ENCODE measurements around the gene GON7.
A peak's percentile ranks its signal among the peaks of the same experiment; 100 is the strongest.

Gene GON7

DNA sequence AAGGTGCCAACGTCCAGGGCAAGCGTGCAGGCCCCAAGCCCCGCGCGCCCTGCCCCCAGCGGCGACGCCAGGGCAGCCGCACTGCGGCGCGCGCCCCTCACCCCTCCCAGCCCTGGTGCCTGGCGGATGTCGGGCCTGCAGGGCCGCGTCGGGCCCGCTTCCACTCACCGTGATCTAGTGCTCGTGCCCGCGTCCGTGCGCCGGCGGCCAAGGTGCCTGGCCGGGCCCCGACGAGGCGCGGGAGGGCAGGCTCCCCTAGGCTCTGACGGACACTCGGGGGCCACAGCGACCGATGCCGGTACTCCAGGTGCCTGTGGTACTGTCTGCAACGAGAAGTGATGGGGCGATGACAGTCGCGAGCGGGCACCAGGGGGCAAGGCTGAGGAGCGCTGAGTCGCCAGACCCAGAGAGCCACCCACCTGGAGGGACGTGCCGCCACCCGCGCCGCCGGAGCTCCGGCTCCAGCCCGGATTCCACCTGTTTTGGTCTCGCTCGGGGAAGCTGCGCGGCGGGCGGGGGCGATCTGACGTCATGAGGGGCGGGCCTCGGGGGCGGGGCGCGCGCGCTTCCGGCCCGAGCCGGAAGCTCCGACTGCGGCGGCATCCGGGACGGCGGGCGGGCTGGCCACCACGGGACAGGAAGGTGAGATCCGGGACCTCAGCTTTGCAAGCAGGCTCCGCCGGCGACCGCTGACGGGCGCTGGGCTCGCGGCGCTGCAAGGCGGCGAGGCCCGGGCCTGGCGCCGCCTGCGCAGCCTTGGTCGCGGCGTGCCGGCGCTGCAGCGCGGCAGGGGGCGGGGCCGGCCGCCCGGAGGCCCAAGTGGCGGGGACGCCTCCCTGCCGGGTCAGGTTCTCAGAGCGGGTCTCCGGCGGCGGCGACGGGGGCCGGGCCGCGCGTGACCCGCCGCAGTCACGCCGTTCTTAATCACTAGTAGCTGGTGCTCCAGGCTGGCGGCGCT is 22.2 kb downstream of the GON7 start, which contains the start of the genes LYSET and MOAP1:
TSS of gene LYSET (plus strand) at position 927 of the 958 bp plus-strand sequence. CDS start 89 bp downstream, outside the sequence.
TSS of gene MOAP1 (minus strand) at position 507 of the 958 bp plus-strand sequence. CDS start 655 bp downstream, outside the sequence.
- TF ChIP-seq TEAD4 (IDR thresholded peaks at IDR 0.05) (no peak; the same call in 1 of the 2 replicates), RAD21 (IDR thresholded peaks at IDR 0.05; ENCODE audit: low read depth) (no peak), ZBTB7A (IDR thresholded peaks at IDR 0.05; ENCODE audit: low read depth) (peak; percentile 77), CREB1 (IDR thresholded peaks at IDR 0.05; ENCODE audit: low read depth) (peak; percentile 45; the same call in 1 of the 2 replicates), NFIC (IDR thresholded peaks at IDR 0.05) (no peak), TCF12 (IDR thresholded peaks at IDR 0.05; ENCODE audit: low read depth) (0 out of 2 replicates have a peak, but pooled peaks have one; percentile 21), CEBPB (IDR thresholded peaks at IDR 0.05) (no peak), FOXM1 (IDR thresholded peaks at IDR 0.05; ENCODE audit: borderline replicate concordance, low read depth) (no peak), EP300 (IDR thresholded peaks at IDR 0.05; ENCODE audit: borderline replicate concordance) (no peak), TAF1 (IDR thresholded peaks at IDR 0.05; ENCODE audit: low read depth) (peak; percentile 80; the same call in 1 of the 2 replicates), YY1 (IDR thresholded peaks at IDR 0.05; ENCODE audit: low read depth) (peak; percentile 7; the same call in 1 of the 2 replicates), EGR1 (IDR thresholded peaks at IDR 0.05) (peak; percentile 43; the same call in 1 of the 2 replicates)
- TF ChIP-seq, protein P1, sequence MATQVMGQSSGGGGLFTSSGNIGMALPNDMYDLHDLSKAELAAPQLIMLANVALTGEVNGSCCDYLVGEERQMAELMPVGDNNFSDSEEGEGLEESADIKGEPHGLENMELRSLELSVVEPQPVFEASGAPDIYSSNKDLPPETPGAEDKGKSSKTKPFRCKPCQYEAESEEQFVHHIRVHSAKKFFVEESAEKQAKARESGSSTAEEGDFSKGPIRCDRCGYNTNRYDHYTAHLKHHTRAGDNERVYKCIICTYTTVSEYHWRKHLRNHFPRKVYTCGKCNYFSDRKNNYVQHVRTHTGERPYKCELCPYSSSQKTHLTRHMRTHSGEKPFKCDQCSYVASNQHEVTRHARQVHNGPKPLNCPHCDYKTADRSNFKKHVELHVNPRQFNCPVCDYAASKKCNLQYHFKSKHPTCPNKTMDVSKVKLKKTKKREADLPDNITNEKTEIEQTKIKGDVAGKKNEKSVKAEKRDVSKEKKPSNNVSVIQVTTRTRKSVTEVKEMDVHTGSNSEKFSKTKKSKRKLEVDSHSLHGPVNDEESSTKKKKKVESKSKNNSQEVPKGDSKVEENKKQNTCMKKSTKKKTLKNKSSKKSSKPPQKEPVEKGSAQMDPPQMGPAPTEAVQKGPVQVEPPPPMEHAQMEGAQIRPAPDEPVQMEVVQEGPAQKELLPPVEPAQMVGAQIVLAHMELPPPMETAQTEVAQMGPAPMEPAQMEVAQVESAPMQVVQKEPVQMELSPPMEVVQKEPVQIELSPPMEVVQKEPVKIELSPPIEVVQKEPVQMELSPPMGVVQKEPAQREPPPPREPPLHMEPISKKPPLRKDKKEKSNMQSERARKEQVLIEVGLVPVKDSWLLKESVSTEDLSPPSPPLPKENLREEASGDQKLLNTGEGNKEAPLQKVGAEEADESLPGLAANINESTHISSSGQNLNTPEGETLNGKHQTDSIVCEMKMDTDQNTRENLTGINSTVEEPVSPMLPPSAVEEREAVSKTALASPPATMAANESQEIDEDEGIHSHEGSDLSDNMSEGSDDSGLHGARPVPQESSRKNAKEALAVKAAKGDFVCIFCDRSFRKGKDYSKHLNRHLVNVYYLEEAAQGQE (IDR thresholded peaks at IDR 0.05; ENCODE audit: low read depth) = no peak
- TF ChIP-seq, protein P2, sequence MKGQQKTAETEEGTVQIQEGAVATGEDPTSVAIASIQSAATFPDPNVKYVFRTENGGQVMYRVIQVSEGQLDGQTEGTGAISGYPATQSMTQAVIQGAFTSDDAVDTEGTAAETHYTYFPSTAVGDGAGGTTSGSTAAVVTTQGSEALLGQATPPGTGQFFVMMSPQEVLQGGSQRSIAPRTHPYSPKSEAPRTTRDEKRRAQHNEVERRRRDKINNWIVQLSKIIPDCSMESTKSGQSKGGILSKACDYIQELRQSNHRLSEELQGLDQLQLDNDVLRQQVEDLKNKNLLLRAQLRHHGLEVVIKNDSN (IDR thresholded peaks at IDR 0.05) = peak; percentile 3; the same call in 1 of the 2 replicates
- TF ChIP-seq, protein P3, sequence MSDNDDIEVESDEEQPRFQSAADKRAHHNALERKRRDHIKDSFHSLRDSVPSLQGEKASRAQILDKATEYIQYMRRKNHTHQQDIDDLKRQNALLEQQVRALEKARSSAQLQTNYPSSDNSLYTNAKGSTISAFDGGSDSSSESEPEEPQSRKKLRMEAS (IDR thresholded peaks at IDR 0.05) = peak; percentile 50

DNA sequence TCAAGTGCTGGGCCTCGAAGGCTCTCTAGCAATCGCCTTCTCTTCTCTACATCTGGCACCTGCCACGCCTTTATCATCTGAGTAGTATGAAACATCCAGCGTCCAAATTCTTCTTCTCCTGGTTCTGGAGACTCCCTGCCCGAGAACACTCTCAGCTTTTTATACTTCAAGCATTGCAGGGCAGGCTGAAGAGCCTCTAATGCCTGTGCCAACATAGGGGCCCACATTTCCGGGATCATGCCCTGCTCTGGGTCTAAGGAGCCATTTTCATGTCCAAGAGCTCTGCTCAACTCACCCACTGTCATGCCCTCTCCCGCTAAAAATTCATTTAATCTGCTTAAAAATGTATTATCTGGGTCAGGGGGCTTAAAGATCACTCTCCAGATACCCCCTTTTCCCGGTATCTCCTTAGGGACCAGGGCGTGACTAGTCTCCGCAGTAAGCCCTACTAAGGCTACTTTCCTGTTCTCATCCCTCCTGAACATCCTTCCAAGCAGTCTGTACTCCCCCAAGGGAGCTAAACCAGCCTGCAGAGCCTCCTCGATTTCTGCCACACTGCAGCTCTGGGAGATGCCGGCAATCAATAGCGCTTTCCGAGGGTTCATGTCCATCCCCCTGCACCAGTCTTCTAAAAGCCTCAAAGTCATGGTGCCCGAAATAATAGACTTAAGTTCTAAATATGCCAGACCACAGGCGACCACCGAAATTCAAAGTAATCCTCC is 23.1 kb downstream of the GON7 start:
- no peak for TF ChIP-seq EGR1 (IDR thresholded peaks at IDR 0.05)
- TF ChIP-seq CREB1 (IDR thresholded peaks at IDR 0.05; ENCODE audit: low read depth) = no peak
- TF ChIP-seq TEAD4 (IDR thresholded peaks at IDR 0.05) = no peak

DNA sequence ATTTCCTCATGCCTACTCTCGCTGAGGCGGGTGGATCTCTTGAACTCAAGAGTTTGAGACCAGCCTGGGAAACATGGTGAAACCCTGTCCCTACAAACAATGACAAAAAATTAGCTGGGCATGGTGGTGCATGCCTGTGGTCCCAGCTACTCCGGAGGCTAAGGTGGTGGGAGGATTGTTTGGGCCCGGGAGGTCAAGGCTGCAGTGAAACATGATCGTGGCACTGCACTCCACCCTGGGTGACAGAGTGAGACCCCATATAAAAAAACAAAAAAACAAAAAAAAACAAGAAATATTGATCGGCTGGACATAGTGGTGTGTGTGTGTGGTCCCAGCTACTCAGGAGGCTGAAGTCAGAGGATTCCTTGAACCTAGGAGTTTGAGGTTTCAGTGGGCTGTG is 31.4 kb downstream of the GON7 start:
- TF ChIP-seq RAD21 (IDR thresholded peaks at IDR 0.05; ENCODE audit: low read depth) = no peak
- TF ChIP-seq TEAD4 (IDR thresholded peaks at IDR 0.05) = no peak
- TF ChIP-seq, protein P2 (IDR thresholded peaks at IDR 0.05) = no peak
- TF ChIP-seq YY1 (IDR thresholded peaks at IDR 0.05; ENCODE audit: low read depth) = no peak
- TF ChIP-seq NFIC (IDR thresholded peaks at IDR 0.05) = no peak
- TF ChIP-seq TAF1 (IDR thresholded peaks at IDR 0.05; ENCODE audit: low read depth) = no peak
- TF ChIP-seq, protein P3 (IDR thresholded peaks at IDR 0.05) = no peak
- no peak for TF ChIP-seq EP300 (IDR thresholded peaks at IDR 0.05; ENCODE audit: borderline replicate concordance)
- no peak for TF ChIP-seq ZBTB7A (IDR thresholded peaks at IDR 0.05; ENCODE audit: low read depth)
- TF ChIP-seq CREB1 (IDR thresholded peaks at IDR 0.05; ENCODE audit: low read depth) = no peak
- no peak for TF ChIP-seq TCF12 (IDR thresholded peaks at IDR 0.05; ENCODE audit: low read depth)
- TF ChIP-seq CEBPB (IDR thresholded peaks at IDR 0.05) = no peak
- TF ChIP-seq FOXM1 (IDR thresholded peaks at IDR 0.05; ENCODE audit: borderline replicate concordance, low read depth) = no peak
- TF ChIP-seq EGR1 (IDR thresholded peaks at IDR 0.05) = no peak
- TF ChIP-seq, protein P1 (IDR thresholded peaks at IDR 0.05; ENCODE audit: low read depth) = no peak

DNA sequence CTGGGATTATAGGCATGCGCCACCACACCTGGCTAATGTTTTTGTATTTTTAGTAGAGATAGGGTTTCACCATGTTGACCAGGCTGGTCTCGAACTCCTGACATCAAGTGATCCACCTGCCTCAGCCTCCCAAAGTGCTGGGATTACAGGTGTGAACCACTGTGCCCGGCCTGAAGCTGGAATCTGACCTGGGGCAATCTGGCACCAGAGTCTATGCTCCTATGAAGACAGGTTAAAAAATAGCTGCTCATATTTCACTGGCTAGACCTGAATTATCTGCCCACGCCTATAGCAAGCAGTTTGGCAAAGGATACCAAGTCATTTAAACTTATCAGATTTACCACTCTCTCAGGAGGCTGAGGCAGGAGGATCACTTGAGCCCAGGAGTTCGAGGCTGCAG is 32.1 kb downstream of the GON7 start:
- TF ChIP-seq EGR1 (IDR thresholded peaks at IDR 0.05) = 0 out of 2 replicates have a peak, but pooled peaks have one; percentile 15

DNA sequence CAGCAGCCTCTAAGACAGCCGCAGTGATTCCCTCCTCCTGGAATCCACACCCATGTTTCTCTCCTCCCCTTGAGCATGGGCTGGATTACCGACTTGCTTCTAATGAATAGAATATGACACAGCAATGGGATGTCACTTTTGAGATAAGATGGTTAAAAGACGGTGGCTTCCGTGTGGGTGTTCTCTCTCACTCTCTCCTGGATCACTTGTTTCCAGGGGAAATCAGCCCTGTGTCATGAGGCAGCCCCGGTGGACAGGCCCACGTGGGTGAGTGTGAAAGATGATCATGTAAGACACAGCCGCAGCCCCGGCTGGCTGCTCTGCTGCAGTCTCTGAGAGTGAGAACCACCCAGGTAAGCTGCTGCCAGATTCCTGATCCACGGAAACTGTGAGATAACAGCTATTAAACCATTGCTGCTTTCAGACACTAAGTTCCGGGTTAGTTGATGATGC is 32.9 kb downstream of the GON7 start:
- TF ChIP-seq CREB1 (IDR thresholded peaks at IDR 0.05; ENCODE audit: low read depth) = no peak
- TF ChIP-seq, protein P1 (IDR thresholded peaks at IDR 0.05; ENCODE audit: low read depth) = no peak
- TF ChIP-seq TCF12 (IDR thresholded peaks at IDR 0.05; ENCODE audit: low read depth) = no peak
- TF ChIP-seq NFIC (IDR thresholded peaks at IDR 0.05) = no peak
- TF ChIP-seq FOXM1 (IDR thresholded peaks at IDR 0.05; ENCODE audit: borderline replicate concordance, low read depth) = no peak
- no peak for TF ChIP-seq RAD21 (IDR thresholded peaks at IDR 0.05; ENCODE audit: low read depth)
- no peak for TF ChIP-seq CEBPB (IDR thresholded peaks at IDR 0.05)
- TF ChIP-seq, protein P2 (IDR thresholded peaks at IDR 0.05) = no peak
- no peak for TF ChIP-seq EP300 (IDR thresholded peaks at IDR 0.05; ENCODE audit: borderline replicate concordance)
- TF ChIP-seq TAF1 (IDR thresholded peaks at IDR 0.05; ENCODE audit: low read depth) = no peak
- no peak for TF ChIP-seq ZBTB7A (IDR thresholded peaks at IDR 0.05; ENCODE audit: low read depth)
- no peak for TF ChIP-seq YY1 (IDR thresholded peaks at IDR 0.05; ENCODE audit: low read depth)
- TF ChIP-seq, protein P3 (IDR thresholded peaks at IDR 0.05) = no peak
- TF ChIP-seq EGR1 (IDR thresholded peaks at IDR 0.05) = no peak
- TF ChIP-seq TEAD4 (IDR thresholded peaks at IDR 0.05) = no peak

Data from Ishikawa (cell line).